NCI-H345 treated with DMSO at 0.1 percent for 48 hours (cell line): Measurements from ENCODE around the gene RBM28.
A peak's percentile ranks its signal among the peaks of the same experiment; 100 is the strongest.
"Not testable (repeated sequence)": the region's sequence is repeated elsewhere in the genome, so short reads cannot be mapped to it uniquely, and the experiment has no call there.

Experiments used
- DNase-seq: peaks from one replicate; lab custom pipeline; 2025; ENCODE audit not compliant: unreplicated experiment; lab: John Stamatoyannopoulos, UW

RBM28 gene

GRCh38 chr7:128298004-128298403 is 45.7 kb downstream of the RBM28 start:
- DNase-seq = not testable (repeated sequence)

GRCh38 chr7:128287556-128287955 is 56.2 kb downstream of the RBM28 start:
- no peak for DNase-seq

GRCh38 chr7:128284102-128284501 is 59.6 kb downstream of the RBM28 start:
- DNase-seq = no peak

GRCh38 chr7:128281605-128282380 is 61.9 kb downstream of the RBM28 start:
- peak; percentile 20 for DNase-seq

- DNase-seq = not testable (repeated sequence)
These were observed 63.3 kb downstream of the RBM28 start for GRCh38 chr7:128280451-128280850.

GRCh38 chr7:128279124-128279713 is 64.5 kb downstream of the RBM28 start:
- no peak for DNase-seq

GRCh38 chr7:128278366-128278765 is 65.3 kb downstream of the RBM28 start:
- DNase-seq = no peak

GRCh38 chr7:128275681-128276080 is 68.0 kb downstream of the RBM28 start:
- DNase-seq = no peak

- no peak for DNase-seq
These were observed 68.7 kb downstream of the RBM28 start for GRCh38 chr7:128274884-128275603.

GRCh38 chr7:128274246-128274883 is 69.3 kb downstream of the RBM28 start:
- DNase-seq = no peak

GRCh38 chr7:128271942-128272481 is 71.7 kb downstream of the RBM28 start:
- no peak for DNase-seq

- DNase-seq = no peak
These were observed 72.2 kb downstream of the RBM28 start for GRCh38 chr7:128271471-128271941.

- no peak for DNase-seq
These were observed 72.9 kb downstream of the RBM28 start for GRCh38 chr7:128270826-128271272.

- DNase-seq = no peak
These were observed 75.5 kb downstream of the RBM28 start for GRCh38 chr7:128268233-128268632.

GRCh38 chr7:128267595-128267924 is 76.1 kb downstream of the RBM28 start:
- DNase-seq = no peak

- DNase-seq = peak; percentile 83
These were observed 76.7 kb downstream of the RBM28 start for GRCh38 chr7:128266883-128267594.

- DNase-seq = no peak
These were observed 77.2 kb downstream of the RBM28 start for GRCh38 chr7:128266529-128266882.

GRCh38 chr7:128265906-128266300 is 77.8 kb downstream of the RBM28 start:
- DNase-seq = no peak

GRCh38 chr7:128265156-128265905 is 78.4 kb downstream of the RBM28 start:
- DNase-seq = no peak

GRCh38 chr7:128264477-128264876 is 79.2 kb downstream of the RBM28 start:
- no peak for DNase-seq
